A549 (cell line): ENCODE data around the gene KCTD6.

Source experiments
- CHD2 ChIP-seq: fragments of 150-350 bp; IDR thresholded peaks from 2 replicates; pipeline ENCODE4 v1.6.1; 2014; ENCODE audit warnings: low read length; ENCODE audit not compliant: partially characterized antibody
- CTCF ChIP-seq: fragments of >200 bp; sonication (Bioruptor Twin); formaldehyde crosslinking; IDR thresholded peaks from 3 replicates; pipeline ENCODE4 v1.5.1; 2016
- FOSB ChIP-seq: fragments of 250-450 bp; sonication (Bioruptor Pico); IDR thresholded peaks from 2 replicates; pipeline ENCODE4 v1.5.0; 2020; ENCODE audit warnings: mild to moderate bottlenecking, moderate library complexity
- HMGXB4 ChIP-seq: fragments of 250-450 bp; sonication (Bioruptor Pico); IDR thresholded peaks from 2 replicates; pipeline ENCODE4 v1.5.0; 2021; ENCODE audit warnings: mild to moderate bottlenecking, moderate library complexity, borderline replicate concordance
- MAFK ChIP-seq: fragments of 450-650 bp; IDR thresholded peaks from 2 replicates; pipeline ENCODE4 v1.6.1; 2014; ENCODE audit not compliant: partially characterized antibody
- MAX ChIP-seq: IDR thresholded peaks from 2 replicates; pipeline ENCODE4 v1.6.1; 2012
- RAD21 ChIP-seq, 2 experiments: fragments of >200 bp in 1 of 2; sonication (Bioruptor Twin) in 1 of 2; formaldehyde crosslinking in 1 of 2; IDR thresholded peaks in 1 of 2; conservative IDR thresholded peaks in 1 of 2; 2 replicates in 1 of 2; 3 replicates in 1 of 2; pipeline ENCODE4 v1.6.1; 2012 to 2018; ENCODE audit warnings: inconsistent platforms in 1 of 2
- TF ChIP-seq, protein P1 (sequence below): fragments of 150-350 bp; IDR thresholded peaks from 2 replicates; pipeline ENCODE4 v1.6.1; 2014; ENCODE audit warnings: low read depth, mild to moderate bottlenecking, low read length

DNA sequence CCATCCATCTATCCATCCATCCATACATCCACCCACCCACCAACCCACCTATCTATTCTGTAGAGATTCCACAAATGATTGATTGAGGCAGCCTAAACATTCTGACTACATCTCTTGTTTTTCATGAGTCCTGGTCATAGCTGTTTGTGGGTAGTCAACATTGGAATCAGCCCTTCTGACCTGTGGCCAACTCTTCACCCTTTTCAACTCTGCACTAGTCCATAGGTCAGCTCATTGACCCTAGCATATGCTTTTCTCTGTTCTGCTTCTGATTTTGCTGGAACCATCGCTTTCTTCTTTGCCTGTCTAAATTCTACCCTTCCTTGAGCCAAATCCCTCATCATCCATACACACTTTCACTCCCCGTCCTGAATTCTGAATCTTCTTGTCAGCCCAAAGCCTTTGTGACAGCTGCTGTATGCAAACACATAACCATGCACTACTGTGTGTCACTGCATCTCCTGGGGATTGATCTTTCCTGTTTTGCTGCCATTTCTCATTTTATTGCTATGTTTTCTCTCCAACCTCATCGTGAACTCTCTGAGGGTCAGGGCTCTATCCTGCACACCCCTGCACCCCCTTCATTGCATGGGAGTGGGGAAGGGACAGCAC is 16.8 kb upstream of the KCTD6 start:
- no peak for TF ChIP-seq CHD2
- TF ChIP-seq MAX = no peak
- no peak for TF ChIP-seq CTCF
- no peak for TF ChIP-seq RAD21 (conservative IDR thresholded peaks at IDR 0.05 in 1 of 2, IDR thresholded peaks at IDR 0.05 in 1 of 2)
- TF ChIP-seq HMGXB4 (CRISPR knock-in tag) = no peak
- TF ChIP-seq, protein P1, sequence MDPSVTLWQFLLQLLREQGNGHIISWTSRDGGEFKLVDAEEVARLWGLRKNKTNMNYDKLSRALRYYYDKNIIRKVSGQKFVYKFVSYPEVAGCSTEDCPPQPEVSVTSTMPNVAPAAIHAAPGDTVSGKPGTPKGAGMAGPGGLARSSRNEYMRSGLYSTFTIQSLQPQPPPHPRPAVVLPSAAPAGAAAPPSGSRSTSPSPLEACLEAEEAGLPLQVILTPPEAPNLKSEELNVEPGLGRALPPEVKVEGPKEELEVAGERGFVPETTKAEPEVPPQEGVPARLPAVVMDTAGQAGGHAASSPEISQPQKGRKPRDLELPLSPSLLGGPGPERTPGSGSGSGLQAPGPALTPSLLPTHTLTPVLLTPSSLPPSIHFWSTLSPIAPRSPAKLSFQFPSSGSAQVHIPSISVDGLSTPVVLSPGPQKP = no peak
- no peak for TF ChIP-seq FOSB (CRISPR knock-in tag)
- TF ChIP-seq MAFK = no peak
